Fibroblast of villous mesenchyme (primary cell): ENCODE results near the gene PDP2. TPM values are rescaled to one million over a fixed set of nuclear protein-coding genes. Genes with fewer than 3 reads are reported as not detected.

Source experiments
- DNase-seq: peaks from one replicate; pipeline ENCODE4 v3.0.0-alpha.2; 2010; ENCODE audit warnings: low read depth
- H3K4me3 ChIP-seq: 2 replicates; pipeline ENCODE4 v1.5.1; 2011; ENCODE audit warnings: low read depth, mild to moderate bottlenecking, low read length
- total RNA-seq: library from RNA; depleted of rRNA; stranded (reverse); fragments of >200 nt; gene quantifications from 2 replicates; pipeline ENCODE4 v1.2.3, GENCODE V29; 2012
- TF ChIP-seq, protein P1 (sequence below): IDR thresholded peaks from 2 replicates; pipeline ENCODE4 v1.5.1; 2012; ENCODE audit warnings: low read depth, mild to moderate bottlenecking, low read length; ENCODE audit not compliant: insufficient read depth

Gene PDP2
- total RNA-seq, 1 donor, result 25.9 TPM

- TF ChIP-seq, protein P1, sequence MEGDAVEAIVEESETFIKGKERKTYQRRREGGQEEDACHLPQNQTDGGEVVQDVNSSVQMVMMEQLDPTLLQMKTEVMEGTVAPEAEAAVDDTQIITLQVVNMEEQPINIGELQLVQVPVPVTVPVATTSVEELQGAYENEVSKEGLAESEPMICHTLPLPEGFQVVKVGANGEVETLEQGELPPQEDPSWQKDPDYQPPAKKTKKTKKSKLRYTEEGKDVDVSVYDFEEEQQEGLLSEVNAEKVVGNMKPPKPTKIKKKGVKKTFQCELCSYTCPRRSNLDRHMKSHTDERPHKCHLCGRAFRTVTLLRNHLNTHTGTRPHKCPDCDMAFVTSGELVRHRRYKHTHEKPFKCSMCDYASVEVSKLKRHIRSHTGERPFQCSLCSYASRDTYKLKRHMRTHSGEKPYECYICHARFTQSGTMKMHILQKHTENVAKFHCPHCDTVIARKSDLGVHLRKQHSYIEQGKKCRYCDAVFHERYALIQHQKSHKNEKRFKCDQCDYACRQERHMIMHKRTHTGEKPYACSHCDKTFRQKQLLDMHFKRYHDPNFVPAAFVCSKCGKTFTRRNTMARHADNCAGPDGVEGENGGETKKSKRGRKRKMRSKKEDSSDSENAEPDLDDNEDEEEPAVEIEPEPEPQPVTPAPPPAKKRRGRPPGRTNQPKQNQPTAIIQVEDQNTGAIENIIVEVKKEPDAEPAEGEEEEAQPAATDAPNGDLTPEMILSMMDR, result no peak
- H3K4me3 ChIP-seq, result no peak overlapping the region
- no peak for DNase-seq
These were observed 28.9 kb upstream of the PDP2 start for GRCh38 chr16:66851166-66851964.

DNA sequence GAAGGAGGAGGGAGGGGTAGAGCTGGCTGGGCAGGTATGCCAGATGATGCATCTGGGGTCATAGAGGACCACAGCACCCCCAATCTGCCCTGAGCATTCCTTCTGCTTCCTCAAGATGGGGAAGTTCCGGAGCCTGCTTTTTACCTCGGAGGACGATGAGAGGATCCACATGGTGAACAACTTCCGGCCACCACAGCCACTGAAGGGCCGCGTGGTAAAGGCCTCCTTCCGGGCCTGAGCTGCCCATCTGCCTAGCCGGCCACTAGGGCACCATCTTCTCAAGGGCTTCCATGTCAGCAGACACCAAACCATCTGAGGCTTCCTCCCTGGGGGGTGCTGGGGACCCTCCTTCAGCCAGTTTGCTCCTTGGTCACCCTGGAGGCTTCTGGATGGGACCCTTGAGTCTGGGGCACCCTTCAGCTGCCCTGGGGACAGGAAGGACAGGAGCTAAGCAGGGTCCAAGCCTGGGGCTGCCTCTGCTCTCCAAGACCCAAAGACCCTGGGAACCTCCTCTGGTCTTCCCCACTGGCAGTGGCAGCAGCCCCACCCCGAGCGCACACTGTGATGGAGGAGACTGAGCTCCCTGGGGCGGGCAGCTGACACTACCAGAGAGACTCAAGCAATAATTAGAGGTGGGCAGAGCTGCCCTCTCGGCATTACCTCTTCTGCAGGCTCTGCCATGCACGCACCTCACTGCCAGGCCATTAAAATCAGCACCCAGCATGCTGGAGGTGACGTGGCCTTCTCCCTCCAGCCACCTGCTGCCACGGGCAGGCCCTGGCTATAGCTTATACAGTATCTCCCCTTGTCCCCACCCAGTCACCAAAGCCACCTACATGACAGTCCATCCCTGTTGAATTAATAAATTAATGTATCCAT, 26.8 kb upstream of the PDP2 start:
- TF ChIP-seq, protein P1, result no peak
- no peak for DNase-seq
- H3K4me3 ChIP-seq, result no peak overlapping the region

DNA sequence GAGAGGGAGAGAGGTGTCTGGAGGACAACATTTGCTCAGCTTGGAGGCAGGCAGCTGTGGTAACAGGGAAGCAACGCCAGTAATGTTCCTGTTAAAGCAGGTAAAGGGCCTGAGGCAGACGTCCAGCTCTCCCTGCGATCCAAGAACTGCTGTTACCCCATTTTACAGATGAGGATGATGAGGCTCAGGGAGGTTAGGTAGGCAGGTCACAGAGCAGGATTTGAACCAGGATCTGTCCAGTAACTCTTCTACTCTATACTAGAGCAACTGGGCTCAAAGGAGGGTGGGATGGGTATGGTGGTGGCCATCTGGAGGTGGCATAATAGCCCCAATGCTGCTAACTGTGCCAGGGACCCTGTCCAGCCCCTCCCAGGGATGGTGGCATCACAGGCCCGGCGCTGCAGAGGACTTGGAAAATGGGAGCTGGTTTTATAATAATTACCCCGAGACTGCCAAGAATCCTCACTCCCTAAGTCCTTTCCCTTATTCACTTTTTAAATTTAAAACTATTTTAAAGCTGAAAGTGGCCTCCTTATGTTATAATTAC, 24.1 kb upstream of the PDP2 start:
- DNase-seq, result no peak
- H3K4me3 ChIP-seq, result no peak overlapping the region
- TF ChIP-seq, protein P1, result no peak

GRCh38 chr16:66856801-66857200, 23.5 kb upstream of the PDP2 start:
- DNase-seq, result no peak
- H3K4me3 ChIP-seq, result no peak overlapping the region
- TF ChIP-seq, protein P1, result no peak

- TF ChIP-seq, protein P1, result no peak
- no peak overlapping the region for H3K4me3 ChIP-seq
- no peak for DNase-seq
These were observed 22.9 kb upstream of the PDP2 start for GRCh38 chr16:66857437-66857836.

DNA sequence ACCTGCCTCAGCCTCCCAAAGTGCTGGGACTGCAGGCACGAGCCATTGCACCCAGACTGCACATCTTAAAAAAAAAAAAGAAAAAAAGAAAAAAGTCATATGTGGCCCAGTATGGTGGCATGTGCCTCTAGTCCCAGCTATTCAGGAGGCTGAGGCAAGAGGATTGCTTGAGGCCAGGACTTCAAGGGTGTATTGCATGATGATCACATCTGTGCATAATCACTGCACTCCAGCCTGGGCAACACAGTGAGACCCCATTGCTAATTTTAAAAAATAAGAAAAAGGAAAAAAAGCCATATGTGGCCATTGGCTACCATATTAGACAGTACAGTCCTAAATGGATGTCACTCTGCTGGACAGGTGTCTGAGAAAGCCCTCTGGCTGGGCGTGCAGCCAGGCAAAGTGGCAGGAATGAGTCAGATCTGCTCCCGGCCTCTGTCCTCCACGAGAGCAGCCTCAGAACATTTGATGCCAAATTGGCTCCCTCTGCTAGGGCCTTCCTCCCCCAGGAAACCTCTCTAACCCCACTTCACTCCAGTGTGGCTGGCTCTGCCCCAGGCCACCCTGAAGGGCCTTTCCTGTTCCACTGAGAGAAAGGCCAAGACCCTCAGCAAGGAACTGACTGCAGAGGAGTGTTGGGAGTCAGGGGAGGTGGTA, 21.4 kb upstream of the PDP2 start:
- DNase-seq, result peak; percentile 23
- H3K4me3 ChIP-seq, result no peak overlapping the region
- TF ChIP-seq, protein P1, result no peak
